Raji (cell line): Measurements from ENCODE around the gene NSMF.

Source experiments
- POLR2A ChIP-seq: IDR thresholded peaks from 2 replicates; pipeline ENCODE4 v1.6.1; 2011; ENCODE audit warnings: low read depth, low read length, control low read depth; ENCODE audit not compliant: insufficient read depth

NSMF gene

GRCh38 chr9:137428311-137428630, 30.9 kb downstream of the NSMF start:
- no peak for TF ChIP-seq POLR2A

GRCh38 chr9:137427454-137428310, 31.5 kb downstream of the NSMF start:
- no peak for TF ChIP-seq POLR2A

GRCh38 chr9:137426018-137426681, 33.0 kb downstream of the NSMF start:
- no peak for TF ChIP-seq POLR2A

- no peak for TF ChIP-seq POLR2A
Observed at GRCh38 chr9:137423514-137424291, 35.4 kb downstream of the NSMF start.

- TF ChIP-seq POLR2A, result peak; percentile 59
Observed at GRCh38 chr9:137422604-137423513, 36.3 kb downstream of the NSMF start, which contains the start of the genes EXD3 and NOXA1. TSS of gene EXD3 (minus strand) at chr9:137423162. CDS start at chr9:137395357, 27,805 bp downstream. TSS of gene NOXA1 (plus strand) at chr9:137423393. CDS start at chr9:137423530, 137 bp downstream.

- TF ChIP-seq POLR2A, result no peak
Observed at GRCh38 chr9:137421838-137422603, 37.1 kb downstream of the NSMF start.

- no peak for TF ChIP-seq POLR2A
Observed at GRCh38 chr9:137417161-137418021, 41.7 kb downstream of the NSMF start.

GRCh38 chr9:137416563-137417151, 42.5 kb downstream of the NSMF start:
- TF ChIP-seq POLR2A, result no peak

- no peak for TF ChIP-seq POLR2A
Observed at GRCh38 chr9:137416006-137416562, 43.0 kb downstream of the NSMF start.

- no peak for TF ChIP-seq POLR2A
Observed at GRCh38 chr9:137415451-137415850, 43.7 kb downstream of the NSMF start.

- TF ChIP-seq POLR2A, result no peak
Observed at GRCh38 chr9:137412431-137412830, 46.7 kb downstream of the NSMF start.
